Stimulated activated CD4-positive, alpha-beta T cell treated with anti-CD3 and anti-CD28 coated beads, Interleukin-15, amount 100 ng/mL, for 48 hours (primary cell): Measurements from ENCODE around the gene MAZ.
"Not testable (repeated sequence)": the region's sequence is repeated elsewhere in the genome, so short reads cannot be mapped to it uniquely, and the experiment has no call there.

Experiments
- DNase-seq, 2 donors: peaks; one replicate each; pipeline ENCODE4 v3.0.0-alpha.2; 2020; ENCODE audit warnings: low read depth in 2 of 2

Gene MAZ

DNA sequence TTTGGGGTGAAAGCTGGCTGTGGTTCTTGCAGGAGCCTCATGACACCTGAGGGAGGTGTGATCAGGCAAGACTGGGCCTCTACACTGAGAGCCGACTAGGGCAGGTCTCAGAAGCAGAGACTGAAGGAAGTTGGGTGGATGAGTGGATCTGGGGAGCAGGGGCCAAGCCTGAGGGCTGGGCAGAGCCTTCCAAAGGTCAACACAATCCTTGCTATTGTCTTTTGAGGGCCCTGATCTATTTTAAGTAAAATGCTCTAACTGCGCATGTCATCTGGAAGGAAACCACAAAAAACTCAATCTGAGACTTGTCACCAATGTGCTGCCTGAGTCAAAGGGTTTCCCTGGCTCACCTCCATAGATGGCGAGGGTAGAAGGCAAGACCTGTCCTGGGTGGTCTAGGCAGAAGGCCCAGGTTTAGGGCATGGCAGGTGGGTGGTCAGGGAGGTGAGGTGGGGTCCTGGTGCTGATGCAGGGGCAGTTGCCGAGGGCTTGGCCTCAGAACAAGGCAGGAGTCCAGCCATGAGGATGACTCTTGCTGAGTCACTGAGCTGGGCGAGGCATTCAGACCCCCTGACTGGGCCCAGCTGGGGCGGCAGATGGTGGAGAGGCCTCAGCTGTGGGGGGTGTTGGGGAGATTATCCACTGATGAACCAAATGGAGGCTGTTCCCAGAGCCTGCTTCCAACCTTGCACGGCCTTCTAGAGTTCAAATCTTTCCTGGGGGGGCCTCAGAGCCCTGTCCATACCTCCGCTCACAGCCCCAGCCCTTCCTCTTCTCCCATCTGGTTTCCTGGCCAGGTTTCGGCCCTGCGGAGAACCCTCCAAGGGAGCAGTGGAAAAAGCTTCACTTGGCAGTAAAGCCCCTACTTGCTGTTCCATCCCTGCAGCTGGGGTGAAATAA lies 19.1 kb downstream of the MAZ start:
- no peak for DNase-seq

DNA sequence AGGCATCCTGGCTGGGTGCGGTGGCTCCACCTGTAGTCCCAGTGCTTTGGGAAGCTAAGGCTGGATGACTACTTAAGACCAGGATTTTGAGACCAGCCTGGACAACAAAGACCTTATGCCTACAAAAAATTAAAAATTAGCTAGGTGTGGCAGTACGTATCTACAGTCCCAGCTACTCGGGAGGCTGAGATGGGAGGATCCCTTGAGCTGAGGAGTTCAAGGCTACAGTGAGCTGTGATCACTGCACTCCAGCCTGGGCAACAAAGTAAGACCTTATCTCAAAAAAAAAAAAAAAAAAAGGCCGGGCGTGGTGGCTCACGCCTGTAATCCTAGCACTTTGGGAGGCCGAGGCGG lies 20.0 kb downstream of the MAZ start:
- DNase-seq: no peak

DNA sequence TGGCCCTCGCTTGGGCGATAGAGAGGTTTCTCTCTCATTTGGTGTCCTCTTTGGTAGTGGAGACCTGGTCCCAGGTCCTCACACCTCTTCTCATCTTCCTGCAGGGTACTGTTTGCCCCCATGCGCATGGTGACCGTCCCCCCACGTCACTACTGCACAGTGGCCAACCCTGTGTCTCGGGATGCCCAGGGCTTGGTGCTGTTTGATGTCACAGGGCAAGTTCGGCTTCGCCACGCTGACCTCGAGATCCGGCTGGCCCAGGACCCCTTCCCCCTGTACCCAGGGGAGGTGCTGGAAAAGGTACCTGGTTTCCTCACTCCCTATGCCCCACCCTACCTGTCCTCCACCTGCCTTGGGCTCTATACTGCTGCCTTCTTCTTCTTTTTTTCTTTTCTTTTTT lies 24.4 kb downstream of the MAZ start:
- no peak for DNase-seq

DNA sequence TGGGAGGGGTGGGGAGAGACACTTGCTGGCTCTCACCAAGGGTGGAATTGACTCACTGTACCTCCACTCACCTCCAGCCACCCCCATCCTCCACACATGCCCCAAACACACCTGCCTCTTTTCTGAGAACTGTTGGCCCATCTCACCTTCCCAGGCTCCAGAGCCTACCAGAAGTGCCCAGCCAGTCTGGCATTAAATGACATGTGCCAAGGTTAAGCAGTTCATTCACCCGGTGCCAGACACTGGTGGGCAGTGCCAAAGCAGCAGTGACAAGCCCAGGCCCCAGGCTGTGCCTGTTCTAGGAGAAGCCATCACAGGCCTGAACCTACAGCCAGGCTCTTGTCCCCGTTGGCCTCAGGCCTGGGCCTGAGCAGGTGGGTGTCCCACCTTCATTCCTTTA lies 25.2 kb downstream of the MAZ start:
- no peak for DNase-seq

DNA sequence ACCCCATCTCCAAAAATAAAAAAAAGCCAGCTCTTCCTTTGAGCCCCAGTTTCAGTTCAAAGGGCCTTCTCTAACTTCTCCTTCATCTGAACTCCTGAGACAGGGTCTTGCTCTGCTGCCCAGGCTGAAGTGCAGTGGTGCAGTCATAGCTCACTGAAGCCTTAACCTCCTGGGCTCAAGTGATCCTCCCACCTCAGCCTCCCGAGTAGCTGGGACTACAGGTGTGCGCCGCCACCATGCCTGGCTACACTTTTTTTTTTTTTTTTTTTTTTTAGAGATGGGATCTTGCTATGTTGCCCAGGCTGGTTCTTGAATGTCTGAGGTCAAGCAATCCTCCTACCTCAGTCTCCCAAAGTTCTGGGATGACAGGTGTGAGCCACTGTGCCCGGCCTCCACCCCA lies 26.9 kb downstream of the MAZ start:
- not testable (repeated sequence) for DNase-seq

DNA sequence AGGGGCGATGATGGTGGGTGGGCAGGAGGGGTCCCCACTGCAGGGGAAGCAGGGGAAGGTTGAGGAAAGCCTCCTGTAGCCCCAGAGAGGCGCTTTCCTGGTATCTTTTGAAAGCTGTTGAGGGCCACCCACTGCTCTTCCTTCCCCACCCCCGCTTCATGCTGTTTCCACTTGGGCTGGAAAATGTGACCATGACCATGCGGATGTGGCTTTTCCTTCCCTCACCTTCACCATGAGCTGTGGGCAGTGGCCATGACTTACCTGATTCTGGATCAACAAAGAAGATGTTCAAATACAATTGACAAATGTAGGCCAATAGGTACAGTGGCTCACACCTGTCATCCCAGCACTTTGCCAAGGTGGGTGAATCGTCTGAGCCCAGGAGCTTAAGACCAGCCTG lies 27.8 kb downstream of the MAZ start:
- no peak for DNase-seq

DNA sequence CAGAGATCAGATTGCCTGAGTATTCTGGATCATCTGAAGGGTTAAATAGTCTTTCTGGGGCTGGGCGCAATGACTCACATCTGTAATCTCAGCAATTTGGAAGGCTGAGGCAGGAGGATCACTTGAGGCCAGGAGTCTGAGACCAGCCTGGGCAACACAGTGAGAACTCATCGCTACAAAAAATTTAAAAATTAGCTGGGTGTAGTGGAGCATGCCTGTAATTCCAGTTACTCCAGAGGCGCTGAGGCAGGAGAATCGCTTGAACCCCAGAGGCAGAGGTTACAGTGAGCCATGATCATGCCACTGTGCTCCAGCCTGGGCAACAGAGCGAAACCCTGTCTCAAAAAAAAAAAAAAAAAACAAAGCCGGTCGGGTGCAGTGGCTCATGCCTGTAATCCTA lies 29.6 kb downstream of the MAZ start:
- no peak for DNase-seq

DNA sequence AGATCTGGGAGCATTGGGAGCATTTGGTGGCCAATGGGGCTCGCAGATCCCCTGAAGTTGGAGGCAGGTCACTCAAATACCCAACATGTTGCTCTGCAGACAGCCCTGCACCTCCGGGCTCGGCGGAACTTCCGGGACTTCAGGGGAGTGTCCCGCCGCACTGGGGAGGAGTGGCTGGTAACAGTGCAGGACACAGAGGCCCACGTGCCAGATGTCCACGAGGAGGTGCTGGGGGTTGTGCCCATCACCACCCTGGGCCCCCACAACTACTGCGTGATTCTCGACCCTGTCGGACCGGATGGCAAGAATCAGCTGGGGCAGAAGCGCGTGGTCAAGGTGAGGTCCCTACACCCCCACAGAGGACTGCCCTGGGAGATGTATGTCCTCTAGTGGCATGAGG lies 30.3 kb downstream of the MAZ start:
- DNase-seq: no peak

DNA sequence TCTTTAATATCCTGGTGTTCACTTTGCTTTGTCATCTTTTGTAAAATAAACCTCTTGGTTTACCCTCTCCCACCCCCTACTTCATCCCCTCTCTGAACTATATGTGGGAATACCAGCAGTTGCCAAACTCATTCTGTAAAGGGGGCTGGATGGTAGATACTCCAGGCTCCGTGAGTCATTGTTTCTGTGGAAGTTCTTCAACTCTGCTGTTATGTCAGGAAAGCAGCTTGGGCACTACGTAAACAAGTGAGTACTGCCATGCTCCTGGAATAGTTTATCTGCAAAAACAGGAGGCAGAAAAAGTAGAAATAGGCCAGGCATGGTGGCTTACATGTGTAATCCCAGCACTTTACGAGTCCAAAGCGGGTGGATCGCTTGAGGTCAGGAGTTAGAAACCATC lies 31.5 kb downstream of the MAZ start:
- no peak for DNase-seq

DNA sequence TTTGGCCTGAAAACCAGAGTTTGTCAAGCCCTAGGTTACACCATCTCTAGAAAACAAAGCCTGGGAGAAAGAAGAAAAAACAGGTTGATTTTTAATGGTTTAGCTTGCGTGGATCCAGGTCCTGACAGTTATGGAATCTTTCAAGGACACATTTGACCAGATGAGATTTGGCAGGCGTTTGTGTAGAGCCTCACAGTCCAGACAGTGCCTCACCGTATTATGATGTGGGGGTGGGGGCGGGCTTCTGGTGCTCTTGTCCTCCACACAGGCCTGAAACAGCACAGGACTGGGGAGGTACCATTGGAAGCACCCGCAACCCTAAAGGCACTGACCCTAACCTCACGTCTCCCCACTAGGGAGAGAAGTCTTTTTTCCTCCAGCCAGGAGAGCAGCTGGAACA lies 33.5 kb downstream of the MAZ start:
- no peak for DNase-seq

DNA sequence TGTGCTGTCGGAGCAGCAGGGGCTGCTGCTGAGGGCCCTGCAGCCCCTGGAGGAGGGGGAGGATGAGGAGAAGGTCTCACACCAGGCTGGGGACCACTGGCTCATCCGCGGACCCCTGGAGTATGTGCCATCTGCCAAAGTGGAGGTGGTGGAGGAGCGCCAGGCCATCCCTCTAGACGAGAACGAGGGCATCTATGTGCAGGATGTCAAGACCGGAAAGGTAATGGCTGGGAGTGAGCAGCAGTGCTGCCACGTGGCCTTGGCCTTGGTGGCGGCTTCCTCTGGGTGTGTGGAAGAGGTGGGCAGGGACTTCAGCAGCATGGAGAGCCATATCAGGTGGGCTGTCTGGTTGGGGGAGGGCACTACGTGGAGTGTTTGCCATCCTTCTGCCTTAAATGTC lies 33.9 kb downstream of the MAZ start:
- DNase-seq: no peak

DNA sequence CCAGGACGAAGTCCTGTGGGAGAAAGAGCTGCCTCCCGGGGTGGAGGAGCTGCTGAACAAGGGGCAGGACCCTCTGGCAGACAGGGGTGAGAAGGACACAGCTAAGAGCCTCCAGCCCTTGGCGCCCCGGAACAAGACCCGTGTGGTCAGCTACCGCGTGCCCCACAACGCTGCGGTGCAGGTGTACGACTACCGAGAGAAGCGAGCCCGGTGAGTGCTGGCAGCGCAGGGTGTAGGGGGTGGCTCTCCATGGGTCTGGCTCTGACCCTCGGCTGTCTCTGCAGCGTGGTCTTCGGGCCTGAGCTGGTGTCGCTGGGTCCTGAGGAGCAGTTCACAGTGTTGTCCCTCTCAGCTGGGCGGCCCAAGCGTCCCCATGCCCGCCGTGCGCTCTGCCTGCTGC lies 35.3 kb downstream of the MAZ start:
- no peak for DNase-seq

DNA sequence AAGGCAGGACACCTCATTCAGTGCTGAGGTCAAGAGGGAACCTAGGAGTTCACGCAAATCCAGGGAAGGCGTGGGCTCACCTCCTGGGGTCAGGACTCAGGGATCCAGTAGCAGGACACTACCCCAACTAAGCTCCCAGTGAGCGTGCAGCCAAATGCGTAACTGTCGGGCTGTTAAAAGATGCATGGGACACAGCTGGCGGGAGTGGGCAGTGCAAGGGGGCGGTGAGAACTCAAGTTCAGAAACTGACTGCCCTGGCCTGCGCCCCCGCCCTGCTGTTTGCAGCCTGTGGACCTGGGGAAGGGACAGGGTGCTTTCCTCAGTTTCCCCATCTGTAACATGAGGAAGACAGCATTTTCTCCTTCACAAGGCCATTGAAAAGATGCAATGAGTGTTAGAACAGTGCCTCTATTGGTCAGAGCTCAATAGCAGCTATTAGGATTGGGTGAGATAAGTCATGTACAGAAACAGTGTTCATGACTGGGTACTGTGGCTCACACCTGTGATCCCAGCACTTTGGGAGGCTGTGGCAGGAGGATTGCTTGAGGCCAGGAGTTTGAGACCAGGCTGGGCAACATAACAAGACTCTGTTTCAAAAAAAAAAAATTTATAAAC lies 36.5 kb downstream of the MAZ start:
- no peak for DNase-seq

DNA sequence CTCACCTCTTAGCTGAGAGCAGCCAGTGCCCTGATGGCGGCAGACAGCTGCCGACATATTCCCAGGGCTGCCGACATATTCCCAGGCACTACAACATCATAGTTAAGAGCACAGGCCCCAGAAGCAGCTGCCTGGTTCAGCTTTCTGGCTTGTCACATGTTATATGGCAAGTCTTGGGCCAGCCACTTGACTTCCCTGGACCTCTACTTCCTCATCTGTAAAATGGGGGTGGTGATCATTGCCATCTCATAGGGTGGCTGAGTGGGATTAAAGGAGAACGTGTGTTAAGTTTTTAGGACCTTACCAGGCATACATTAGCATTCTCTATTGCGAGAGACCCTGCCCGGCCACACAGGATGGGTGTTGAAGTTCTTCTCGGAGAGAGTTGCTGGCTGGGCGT lies 37.6 kb downstream of the MAZ start:
- DNase-seq: no peak

DNA sequence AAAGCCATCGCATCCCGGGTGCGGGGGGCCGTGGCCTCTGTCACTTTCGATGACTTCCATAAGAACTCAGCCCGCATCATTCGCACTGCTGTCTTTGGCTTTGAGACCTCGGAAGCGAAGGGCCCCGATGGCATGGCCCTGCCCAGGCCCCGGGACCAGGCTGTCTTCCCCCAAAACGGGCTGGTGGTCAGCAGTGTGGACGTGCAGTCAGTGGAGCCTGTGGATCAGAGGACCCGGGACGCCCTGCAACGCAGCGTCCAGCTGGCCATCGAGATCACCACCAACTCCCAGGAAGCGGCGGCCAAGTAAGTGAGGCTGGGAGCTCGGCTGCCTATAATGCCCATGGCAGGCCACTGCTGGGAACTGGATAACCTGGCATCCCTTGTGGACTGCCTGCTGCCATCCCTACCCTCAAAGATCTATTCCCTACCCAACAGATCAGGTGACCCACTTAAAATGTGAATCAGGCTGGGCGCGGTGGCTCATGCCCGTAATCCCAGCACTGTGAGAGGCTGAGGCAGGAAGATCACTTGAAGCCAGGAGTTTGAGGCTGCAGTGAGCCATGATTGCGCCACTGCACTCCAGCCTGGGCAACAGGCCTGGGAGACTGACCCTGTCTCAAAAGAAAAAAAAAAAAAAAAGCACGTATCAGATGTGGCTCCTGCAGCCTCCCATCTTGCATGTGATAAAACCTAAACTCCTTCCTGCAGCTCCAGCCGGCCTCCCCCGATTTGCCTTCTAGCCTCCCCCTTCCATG lies 38.4 kb downstream of the MAZ start:
- DNase-seq: no peak

DNA sequence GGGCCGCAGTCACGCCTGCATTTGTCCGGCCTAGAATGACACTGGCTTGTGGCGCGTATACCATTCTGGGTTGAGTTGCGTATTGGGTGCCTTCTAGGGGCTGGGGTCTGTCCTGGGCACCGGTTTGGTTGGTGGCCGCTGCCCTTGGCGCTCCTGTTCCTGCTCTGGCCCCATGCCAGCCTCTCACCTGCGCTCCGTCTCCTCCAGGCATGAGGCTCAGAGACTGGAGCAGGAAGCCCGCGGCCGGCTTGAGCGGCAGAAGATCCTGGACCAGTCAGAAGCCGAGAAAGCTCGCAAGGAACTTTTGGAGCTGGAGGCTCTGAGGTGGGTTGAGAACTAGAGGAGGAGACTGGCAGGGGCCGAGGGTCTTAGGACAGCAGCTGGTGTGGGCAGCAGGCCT lies 39.3 kb downstream of the MAZ start:
- DNase-seq: no peak

DNA sequence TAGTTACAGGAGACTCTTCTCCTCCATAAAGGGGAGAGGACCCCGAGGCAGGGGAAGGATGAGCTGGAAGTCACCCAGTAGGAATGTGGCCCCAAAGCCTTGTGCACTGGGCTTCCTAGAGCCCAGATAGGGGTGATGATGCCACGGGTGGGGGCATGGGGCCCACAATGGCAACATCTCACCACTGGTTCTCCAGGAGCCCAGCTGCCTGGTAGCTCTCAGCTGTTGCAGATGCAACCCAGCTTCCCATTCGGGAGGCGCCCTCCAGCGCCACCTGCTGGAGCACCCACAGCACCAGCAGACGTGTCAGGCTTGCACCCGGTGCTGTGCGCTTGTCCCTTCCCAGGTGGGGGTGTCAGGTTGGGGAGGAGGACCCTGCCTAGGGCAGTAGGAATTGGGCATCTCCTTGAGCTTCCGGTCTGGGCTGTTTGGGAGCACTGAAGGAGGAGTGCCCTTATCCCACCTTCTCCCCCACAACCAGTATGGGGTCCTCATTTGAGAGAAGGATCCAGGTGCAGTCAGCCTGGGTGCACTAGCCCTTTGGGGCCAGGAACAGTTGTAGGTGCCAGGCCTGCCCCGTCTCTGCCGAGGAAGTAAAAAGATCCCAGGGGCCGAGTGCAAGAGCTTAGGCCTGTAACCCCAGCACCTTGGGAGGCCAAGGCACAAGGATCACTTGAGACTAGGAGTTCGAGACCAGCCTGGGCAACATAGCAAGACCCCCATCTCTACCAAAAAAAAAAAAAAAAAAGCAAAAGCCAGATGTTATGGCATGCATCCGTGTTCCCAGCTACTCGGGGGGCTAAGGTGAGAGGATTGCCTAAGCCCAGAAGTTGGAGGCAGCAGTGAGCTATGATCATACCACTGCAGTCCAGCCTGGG lies 42.3 kb downstream of the MAZ start:
- peak; percentile 72 to 80 for DNase-seq

DNA sequence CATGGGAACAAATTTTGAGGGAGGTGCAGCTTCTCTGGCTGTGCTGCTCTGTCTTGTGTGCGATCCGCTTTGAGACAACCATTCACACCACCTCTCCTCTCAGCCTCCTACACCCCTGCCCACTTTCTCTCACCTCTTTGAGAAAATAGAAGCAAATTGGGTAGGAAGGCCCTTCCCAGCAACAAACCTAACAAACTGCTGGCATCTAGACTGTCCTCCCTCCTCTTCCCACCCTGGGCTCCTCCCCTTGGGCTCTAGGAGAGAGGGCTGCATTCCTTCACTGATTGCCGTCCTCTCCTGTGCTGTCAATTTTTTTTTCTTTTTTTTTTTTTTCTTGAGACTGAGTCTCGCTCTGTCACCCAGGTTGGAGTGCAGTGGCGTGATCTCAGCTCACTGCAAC lies 43.2 kb downstream of the MAZ start:
- DNase-seq: no peak

DNA sequence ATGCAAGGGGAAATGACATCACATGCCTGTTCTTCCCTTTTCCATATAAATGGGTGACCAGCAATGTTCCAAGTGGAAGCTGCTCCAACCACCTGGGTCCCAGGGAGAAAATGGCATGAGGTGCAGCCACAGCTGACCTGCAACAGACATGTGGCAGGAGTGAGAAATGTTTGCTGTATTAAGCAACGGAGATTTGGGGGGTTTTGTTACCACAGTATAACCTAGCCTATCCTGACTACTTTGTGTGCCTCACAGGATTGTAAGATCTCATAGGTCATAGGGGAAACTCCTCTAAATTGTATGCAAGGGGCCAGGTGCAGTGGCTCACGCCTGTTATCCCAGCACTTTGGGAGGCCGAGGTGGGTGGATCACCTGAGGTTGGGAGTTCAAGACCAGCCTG lies 44.7 kb downstream of the MAZ start:
- no peak for DNase-seq

DNA sequence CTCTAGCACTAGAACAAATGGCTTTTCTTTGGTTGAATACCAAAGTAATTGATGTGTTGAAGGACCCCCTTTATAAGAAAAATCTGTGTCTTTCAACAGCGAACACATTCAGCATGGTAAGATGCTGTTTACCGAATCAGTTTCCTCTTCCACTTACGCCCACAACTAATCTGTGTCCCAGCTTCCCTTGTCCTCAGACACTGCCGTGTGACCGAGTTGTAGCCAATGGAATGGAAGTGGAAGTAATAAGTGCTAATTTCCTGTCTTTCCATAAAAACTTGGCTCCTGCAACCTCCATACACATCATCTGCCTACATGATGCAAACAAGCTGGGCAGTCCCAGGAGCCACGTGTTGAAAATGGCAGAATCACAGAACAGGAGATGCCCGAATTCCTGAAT lies 46.3 kb downstream of the MAZ start:
- DNase-seq: no peak

DNA sequence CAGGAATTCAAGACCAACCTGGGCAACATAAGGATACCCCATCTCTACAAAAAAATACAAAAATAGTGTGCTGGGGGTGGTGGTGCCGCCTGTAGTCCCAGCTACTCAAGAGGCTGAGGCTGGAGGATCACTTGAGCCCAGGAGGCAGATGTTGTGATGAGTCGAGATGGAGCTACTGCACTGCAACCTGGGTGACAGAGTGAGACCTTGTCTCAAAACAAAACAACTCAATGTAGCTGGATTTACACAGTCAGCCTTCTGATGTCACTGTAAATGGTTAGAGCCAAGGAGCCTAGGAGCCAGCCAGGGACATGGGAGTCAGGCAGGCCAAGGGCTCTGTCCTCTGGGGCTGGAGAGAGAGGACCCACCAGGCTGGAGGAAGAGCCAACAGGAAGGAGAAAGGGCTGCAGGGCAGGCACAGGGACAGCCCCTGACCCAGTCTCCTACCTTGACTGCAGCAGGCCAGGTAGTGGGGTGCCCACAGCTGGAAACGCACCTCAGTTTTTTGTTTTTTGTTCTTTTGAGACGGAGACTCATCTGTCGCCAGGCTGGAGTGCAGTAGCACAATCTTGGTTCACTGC lies 48.3 kb downstream of the MAZ start:
- no peak for DNase-seq
